Spleen (tissue), 7 donors: ENCODE results near the gene RAB40C.

Experiments used
- POLR2A ChIP-seq, 3 donors: fragments of 450-650 bp; IDR thresholded peaks; one replicate each; pipeline ENCODE4 v1.5.1; 2017; ENCODE audit warnings: antibody characterized with exemption in 3 of 3, mild to moderate bottlenecking in 1 of 3
- POLR2AphosphoS5 ChIP-seq, 3 donors: sonication (generic); formaldehyde crosslinking; IDR thresholded peaks; one replicate each; pipeline ENCODE4 v1.5.1; 2017; ENCODE audit warnings: antibody characterized with exemption in 3 of 3
- TF ChIP-seq, protein P1 (sequence below), 11 experiments: fragments of 200-600 bp in 7 of 11; fragments of 450-650 bp in 4 of 11; sonication (generic) in 4 of 11; IDR thresholded peaks in 8 of 11; conservative IDR thresholded peaks in 3 of 11; 1 replicate in 7 of 11; 2 replicates in 4 of 11; pipeline versions ENCODE4 v1.4.0 to v1.8.0; 2016 to 2021; ENCODE audit warnings: antibody characterized with exemption in 11 of 11, inconsistent platforms in 4 of 11, mild to moderate bottlenecking in 1 of 11
- donor health status: DM: no; HTN: no; CAD: no; lungs with moderate emphysema.
- donor health status: DM: no; HTN: no; CAD: no.
- donor health status: DM: no; HTN: no; CAD: no.

DNA sequence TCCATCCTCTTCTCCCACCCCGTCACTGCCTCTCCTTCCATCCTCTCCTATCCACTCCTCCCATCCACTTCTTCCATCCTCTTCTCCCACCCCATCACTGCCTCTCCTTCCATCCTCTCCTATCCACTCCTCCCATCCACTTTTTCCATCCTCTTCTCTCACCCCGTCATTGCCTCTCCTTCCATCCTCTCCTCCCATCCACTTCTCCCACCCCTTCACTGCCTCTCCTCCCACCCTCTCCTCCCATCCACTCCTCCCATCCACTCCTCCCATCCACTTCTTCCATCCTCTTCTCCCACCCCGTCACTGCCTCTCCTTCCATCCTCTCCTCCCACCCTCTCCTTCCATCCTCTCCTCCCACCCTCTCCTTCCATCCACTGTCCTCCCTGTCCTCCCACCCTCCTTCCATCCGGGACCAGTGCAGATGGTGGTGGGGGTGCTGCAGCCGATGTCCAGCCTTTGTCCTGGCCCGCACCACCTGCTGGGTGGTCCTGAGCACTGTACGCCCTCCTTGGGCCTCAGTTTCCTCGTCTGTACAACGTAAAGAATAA is 42.0 kb downstream of the RAB40C start:
- no peak for TF ChIP-seq POLR2A (IDR thresholded peaks at IDR 0.05)
- TF ChIP-seq, protein P1, sequence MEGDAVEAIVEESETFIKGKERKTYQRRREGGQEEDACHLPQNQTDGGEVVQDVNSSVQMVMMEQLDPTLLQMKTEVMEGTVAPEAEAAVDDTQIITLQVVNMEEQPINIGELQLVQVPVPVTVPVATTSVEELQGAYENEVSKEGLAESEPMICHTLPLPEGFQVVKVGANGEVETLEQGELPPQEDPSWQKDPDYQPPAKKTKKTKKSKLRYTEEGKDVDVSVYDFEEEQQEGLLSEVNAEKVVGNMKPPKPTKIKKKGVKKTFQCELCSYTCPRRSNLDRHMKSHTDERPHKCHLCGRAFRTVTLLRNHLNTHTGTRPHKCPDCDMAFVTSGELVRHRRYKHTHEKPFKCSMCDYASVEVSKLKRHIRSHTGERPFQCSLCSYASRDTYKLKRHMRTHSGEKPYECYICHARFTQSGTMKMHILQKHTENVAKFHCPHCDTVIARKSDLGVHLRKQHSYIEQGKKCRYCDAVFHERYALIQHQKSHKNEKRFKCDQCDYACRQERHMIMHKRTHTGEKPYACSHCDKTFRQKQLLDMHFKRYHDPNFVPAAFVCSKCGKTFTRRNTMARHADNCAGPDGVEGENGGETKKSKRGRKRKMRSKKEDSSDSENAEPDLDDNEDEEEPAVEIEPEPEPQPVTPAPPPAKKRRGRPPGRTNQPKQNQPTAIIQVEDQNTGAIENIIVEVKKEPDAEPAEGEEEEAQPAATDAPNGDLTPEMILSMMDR (IDR thresholded peaks at IDR 0.05 in 8 of 11, conservative IDR thresholded peaks at IDR 0.05 in 3 of 11), result no peak
- peak in 1 of 3 donors; percentile 14 for TF ChIP-seq POLR2AphosphoS5 (IDR thresholded peaks at IDR 0.05)
